ENCODE measurements around the gene ARMC6. TPM values are rescaled to one million over a fixed set of nuclear protein-coding genes. Genes with fewer than 3 reads are reported as not detected.

ARMC6 gene
- total and polyA plus RNA-seq, 4 donors: 23.9 to 38.3 (median 29.9) TPM

DNA sequence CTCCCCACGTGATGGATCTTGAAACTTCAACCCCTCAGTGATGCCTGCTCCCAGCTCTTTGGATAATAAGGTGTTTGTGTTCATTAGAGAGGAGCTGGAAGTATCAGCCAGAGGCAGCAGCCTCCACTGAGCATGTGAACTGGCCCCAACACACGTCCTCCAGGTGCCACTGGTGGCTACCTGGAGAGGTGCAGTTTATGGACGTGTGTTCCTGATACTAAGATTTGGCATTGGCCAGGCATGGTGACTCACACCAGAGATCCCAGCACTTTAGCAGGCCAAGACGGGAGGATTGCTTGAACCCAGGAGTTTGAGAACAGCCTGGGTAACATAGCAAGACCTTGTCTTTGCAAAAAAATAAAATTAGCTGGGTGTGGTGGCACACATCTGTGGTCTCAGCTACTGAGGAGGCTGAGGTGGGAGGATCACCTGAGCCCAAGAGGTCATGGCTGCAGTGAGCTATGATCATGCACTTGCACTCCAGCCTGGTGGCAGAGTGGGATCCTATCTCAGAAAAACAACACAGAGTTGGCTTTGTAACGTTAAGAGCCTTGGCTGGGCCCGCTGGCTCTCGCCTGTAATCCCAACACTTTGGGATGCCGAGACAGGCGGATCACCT lies 64.8 kb downstream of the ARMC6 start:
- H3K36me3 ChIP-seq (ENCODE audit: control insufficient read depth in 4 of 4, insufficient read depth in 3 of 4, low read depth in 1 of 4, low read length in 3 of 4): no peaks in the 10 kb centered on the region
- peak overlapping the region; percentile 97 to 98 for H3K27ac ChIP-seq (ENCODE audit: low read depth in 1 of 2, low read length in 2 of 2)
- TF ChIP-seq, protein P1, sequence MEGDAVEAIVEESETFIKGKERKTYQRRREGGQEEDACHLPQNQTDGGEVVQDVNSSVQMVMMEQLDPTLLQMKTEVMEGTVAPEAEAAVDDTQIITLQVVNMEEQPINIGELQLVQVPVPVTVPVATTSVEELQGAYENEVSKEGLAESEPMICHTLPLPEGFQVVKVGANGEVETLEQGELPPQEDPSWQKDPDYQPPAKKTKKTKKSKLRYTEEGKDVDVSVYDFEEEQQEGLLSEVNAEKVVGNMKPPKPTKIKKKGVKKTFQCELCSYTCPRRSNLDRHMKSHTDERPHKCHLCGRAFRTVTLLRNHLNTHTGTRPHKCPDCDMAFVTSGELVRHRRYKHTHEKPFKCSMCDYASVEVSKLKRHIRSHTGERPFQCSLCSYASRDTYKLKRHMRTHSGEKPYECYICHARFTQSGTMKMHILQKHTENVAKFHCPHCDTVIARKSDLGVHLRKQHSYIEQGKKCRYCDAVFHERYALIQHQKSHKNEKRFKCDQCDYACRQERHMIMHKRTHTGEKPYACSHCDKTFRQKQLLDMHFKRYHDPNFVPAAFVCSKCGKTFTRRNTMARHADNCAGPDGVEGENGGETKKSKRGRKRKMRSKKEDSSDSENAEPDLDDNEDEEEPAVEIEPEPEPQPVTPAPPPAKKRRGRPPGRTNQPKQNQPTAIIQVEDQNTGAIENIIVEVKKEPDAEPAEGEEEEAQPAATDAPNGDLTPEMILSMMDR (IDR thresholded peaks at IDR 0.05; ENCODE audit: low read depth, low read length, missing input control): peak; percentile 18
- TF ChIP-seq EGR1 (IDR thresholded peaks at IDR 0.05; ENCODE audit: low read depth in 2 of 2): no peak
- 44% methylated on average over 9 of the region's 9 CpGs for whole genome bisulfite sequencing
- H3K9ac ChIP-seq (ENCODE audit: low read depth in 1 of 2, low read length in 2 of 2): peak overlapping the region; percentile 10 to 61
- DNase-seq (ENCODE audit: low spot score): no peak
- peaks cover 25 to 71% (median 48%) of the 10 kb centered on the region in 4 donors for H3K4me1 ChIP-seq (ENCODE audit: control insufficient read depth in 4 of 4, insufficient read depth in 4 of 4, low read length in 3 of 4)
- H3K27me3 ChIP-seq (ENCODE audit: control insufficient read depth in 4 of 4, insufficient read depth in 4 of 4, low read length in 3 of 4): no peaks in the 10 kb centered on the region
- no peaks in the 10 kb centered on the region for H3K9me3 ChIP-seq (ENCODE audit: control insufficient read depth in 4 of 4, low read length in 3 of 4)
- no peak overlapping the region for H3K4me3 ChIP-seq (ENCODE audit: low read depth in 1 of 3, low read length in 3 of 3)

DNA sequence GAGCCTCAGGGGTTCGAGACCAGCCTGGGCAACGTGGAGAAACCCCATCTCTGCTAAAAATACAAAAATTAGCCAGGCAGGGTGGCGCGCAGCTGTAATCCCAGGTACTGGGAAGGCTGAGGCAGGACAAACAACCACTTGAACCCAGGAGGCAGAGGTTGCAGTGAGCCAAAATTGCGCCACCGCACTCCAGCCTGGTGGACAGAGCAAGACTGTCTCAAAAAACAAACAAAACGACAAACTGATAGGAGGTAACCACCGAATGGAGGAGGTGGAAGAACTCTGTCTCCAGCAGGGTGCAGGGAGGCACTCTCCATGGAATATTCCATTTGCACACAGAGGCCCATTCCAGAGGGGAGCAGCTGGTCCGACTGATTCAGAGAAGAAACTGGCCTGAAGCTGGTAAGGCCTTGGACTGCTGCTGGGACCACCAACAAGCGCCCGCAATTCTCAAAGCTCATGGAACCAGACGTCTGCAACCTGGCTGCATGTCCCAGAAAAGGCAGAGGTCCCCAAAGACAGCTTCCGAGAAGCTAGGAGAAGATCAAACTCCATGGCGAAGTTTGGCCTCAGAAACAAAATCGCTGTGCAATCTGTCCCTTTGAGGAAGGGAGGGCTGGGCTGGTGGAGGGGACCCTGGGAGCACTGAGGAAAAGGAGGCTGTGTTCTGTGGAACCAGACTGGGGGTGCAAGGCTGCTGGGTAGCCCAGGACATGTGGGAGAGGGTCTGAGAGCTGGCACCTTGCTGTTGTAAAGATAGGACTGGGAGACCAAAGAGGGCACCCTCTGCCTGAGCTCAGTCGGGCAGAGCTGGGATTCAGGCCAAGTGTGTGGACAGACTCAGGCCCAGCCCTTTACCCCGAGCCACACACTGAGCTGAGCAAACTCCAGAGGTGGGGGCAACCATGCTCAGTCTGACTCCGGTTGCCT lies 65.6 kb downstream of the ARMC6 start:
- H3K4me1 ChIP-seq (ENCODE audit: control insufficient read depth in 4 of 4, insufficient read depth in 4 of 4, low read length in 3 of 4): peaks cover 25 to 72% (median 48%) of the 10 kb centered on the region in 4 donors
- no peak for DNase-seq (ENCODE audit: low spot score)
- peak; percentile 52 for TF ChIP-seq FOXA2 (IDR thresholded peaks at IDR 0.05)
- no peak for TF ChIP-seq NR2F2 (IDR thresholded peaks at IDR 0.05)
- TF ChIP-seq FOXA1 (IDR thresholded peaks at IDR 0.05): peak; percentile 26
- TF ChIP-seq RXRA (IDR thresholded peaks at IDR 0.05): peak; percentile 87 to 94
- peak; percentile 71 for TF ChIP-seq TAF1 (conservative IDR thresholded peaks at IDR 0.05)
- TF ChIP-seq, protein P2, sequence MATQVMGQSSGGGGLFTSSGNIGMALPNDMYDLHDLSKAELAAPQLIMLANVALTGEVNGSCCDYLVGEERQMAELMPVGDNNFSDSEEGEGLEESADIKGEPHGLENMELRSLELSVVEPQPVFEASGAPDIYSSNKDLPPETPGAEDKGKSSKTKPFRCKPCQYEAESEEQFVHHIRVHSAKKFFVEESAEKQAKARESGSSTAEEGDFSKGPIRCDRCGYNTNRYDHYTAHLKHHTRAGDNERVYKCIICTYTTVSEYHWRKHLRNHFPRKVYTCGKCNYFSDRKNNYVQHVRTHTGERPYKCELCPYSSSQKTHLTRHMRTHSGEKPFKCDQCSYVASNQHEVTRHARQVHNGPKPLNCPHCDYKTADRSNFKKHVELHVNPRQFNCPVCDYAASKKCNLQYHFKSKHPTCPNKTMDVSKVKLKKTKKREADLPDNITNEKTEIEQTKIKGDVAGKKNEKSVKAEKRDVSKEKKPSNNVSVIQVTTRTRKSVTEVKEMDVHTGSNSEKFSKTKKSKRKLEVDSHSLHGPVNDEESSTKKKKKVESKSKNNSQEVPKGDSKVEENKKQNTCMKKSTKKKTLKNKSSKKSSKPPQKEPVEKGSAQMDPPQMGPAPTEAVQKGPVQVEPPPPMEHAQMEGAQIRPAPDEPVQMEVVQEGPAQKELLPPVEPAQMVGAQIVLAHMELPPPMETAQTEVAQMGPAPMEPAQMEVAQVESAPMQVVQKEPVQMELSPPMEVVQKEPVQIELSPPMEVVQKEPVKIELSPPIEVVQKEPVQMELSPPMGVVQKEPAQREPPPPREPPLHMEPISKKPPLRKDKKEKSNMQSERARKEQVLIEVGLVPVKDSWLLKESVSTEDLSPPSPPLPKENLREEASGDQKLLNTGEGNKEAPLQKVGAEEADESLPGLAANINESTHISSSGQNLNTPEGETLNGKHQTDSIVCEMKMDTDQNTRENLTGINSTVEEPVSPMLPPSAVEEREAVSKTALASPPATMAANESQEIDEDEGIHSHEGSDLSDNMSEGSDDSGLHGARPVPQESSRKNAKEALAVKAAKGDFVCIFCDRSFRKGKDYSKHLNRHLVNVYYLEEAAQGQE (IDR thresholded peaks at IDR 0.05): peak; percentile 76
- TF ChIP-seq, protein P3, sequence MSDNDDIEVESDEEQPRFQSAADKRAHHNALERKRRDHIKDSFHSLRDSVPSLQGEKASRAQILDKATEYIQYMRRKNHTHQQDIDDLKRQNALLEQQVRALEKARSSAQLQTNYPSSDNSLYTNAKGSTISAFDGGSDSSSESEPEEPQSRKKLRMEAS (IDR thresholded peaks at IDR 0.05): peak; percentile 48
- TF ChIP-seq, protein P1 (IDR thresholded peaks at IDR 0.05; ENCODE audit: low read depth, low read length, missing input control): no peak
- TF ChIP-seq, protein P4, sequence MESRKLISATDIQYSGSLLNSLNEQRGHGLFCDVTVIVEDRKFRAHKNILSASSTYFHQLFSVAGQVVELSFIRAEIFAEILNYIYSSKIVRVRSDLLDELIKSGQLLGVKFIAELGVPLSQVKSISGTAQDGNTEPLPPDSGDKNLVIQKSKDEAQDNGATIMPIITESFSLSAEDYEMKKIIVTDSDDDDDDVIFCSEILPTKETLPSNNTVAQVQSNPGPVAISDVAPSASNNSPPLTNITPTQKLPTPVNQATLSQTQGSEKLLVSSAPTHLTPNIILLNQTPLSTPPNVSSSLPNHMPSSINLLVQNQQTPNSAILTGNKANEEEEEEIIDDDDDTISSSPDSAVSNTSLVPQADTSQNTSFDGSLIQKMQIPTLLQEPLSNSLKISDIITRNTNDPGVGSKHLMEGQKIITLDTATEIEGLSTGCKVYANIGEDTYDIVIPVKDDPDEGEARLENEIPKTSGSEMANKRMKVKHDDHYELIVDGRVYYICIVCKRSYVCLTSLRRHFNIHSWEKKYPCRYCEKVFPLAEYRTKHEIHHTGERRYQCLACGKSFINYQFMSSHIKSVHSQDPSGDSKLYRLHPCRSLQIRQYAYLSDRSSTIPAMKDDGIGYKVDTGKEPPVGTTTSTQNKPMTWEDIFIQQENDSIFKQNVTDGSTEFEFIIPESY (IDR thresholded peaks at IDR 0.05): peak; percentile 53
- TF ChIP-seq JUND (IDR thresholded peaks at IDR 0.05): peak in 1 of 2 donors; percentile 59
- peak in 1 of 2 donors; percentile 53 for TF ChIP-seq EGR1 (IDR thresholded peaks at IDR 0.05; ENCODE audit: low read depth in 2 of 2)
- TF ChIP-seq YY1 (IDR thresholded peaks at IDR 0.05): peak; percentile 71
- TF ChIP-seq RAD21 (IDR thresholded peaks at IDR 0.05): peak; percentile 44 to 61
- TF ChIP-seq HNF4G (IDR thresholded peaks at IDR 0.05): peak; percentile 62
- peak; percentile 82 to 91 for TF ChIP-seq HNF4A (conservative IDR thresholded peaks at IDR 0.05)
- TF ChIP-seq GABPA (IDR thresholded peaks at IDR 0.05 in 1 of 2, conservative IDR thresholded peaks at IDR 0.05 in 1 of 2): peak in 1 of 2 donors; percentile 35
- peak; percentile 85 for TF ChIP-seq SP1 (IDR thresholded peaks at IDR 0.05)
- TF ChIP-seq, protein P5, sequence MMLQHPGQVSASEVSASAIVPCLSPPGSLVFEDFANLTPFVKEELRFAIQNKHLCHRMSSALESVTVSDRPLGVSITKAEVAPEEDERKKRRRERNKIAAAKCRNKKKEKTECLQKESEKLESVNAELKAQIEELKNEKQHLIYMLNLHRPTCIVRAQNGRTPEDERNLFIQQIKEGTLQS (IDR thresholded peaks at IDR 0.05): no peak
- no peaks in the 10 kb centered on the region for H3K36me3 ChIP-seq (ENCODE audit: control insufficient read depth in 4 of 4, insufficient read depth in 3 of 4, low read depth in 1 of 4, low read length in 3 of 4)
- H3K4me3 ChIP-seq (ENCODE audit: low read depth in 1 of 3, low read length in 3 of 3): peak overlapping the region in 1 of 3 donors; percentile 16
- peak overlapping the region; percentile 61 to 91 for H3K9ac ChIP-seq (ENCODE audit: low read depth in 1 of 2, low read length in 2 of 2)
- no peaks in the 10 kb centered on the region for H3K9me3 ChIP-seq (ENCODE audit: control insufficient read depth in 4 of 4, low read length in 3 of 4)
- peak overlapping the region; percentile 97 to 98 for H3K27ac ChIP-seq (ENCODE audit: low read depth in 1 of 2, low read length in 2 of 2)
- no peaks in the 10 kb centered on the region for H3K27me3 ChIP-seq (ENCODE audit: control insufficient read depth in 4 of 4, insufficient read depth in 4 of 4, low read length in 3 of 4)
- WGBS: 37% methylated on average over 18 of the region's 18 CpGs
